Bronchus fibroblast of lung (primary cell): ENCODE measurements around the gene THAP8. TPM values are rescaled to one million over a fixed set of nuclear protein-coding genes. Genes with fewer than 3 reads are reported as not detected.

Source experiments
- total RNA-seq: library from RNA; depleted of rRNA; stranded (reverse); fragments of >200 nt; gene quantifications from 2 replicates; pipeline ENCODE4 v1.2.3, GENCODE V29; 2015

THAP8 gene
- total RNA-seq, result 7.6 and 7.7 TPM in 2 replicates

GRCh38 chr19:36054119-36054732 lies at the start of gene THAP8:
Gene THAP8, minus strand, starts transcription at chr19:36054285. Its CDS starts 68 bp downstream, at chr19:36054217.

DNA sequence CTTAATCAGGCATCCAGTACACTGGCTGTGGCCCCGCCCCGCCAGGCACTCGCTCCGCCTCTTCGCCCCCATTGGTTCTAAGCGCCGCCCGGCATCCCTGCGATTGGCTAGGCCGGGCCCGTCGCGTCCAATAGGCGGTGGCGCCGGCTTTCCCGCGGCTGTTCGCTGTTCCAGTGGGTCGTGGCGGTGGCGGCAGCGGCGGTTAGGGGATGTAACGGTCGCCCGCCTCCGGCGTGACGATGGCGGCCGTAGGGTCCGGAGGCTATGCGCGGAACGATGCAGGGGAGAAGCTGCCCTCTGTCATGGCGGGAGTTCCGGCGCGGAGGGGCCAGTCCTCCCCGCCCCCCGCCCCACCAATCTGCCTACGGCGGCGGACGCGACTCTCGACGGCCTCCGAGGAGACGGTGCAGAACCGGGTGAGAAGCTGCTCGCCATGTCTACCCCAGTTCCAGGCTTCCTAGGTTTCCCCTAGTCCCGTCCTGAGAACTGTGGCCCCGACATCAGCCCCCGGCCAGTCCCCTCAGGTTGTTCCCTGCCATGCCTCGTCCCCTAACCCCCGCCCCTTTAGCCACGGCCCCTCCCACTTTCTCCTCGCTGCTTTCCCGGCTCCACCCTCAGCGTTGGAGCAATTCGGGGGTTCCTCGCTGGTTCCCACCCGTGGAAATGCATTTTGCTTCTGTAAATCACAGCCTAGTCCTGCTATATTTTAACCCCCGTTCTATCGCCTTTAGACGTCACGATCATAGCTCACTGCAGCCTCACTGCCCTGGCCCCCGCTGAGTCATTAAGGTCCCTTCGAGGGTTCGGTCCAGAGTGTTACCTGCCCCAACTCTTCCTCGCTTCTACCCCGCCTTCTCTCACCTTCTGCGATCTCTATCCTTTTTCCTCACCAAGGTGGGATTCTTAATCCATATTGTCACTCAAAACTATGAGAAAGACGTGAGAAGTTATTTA lies 925 bp upstream of the THAP8 start, which contains the start of gene WDR62:
Gene WDR62 (plus strand): TSS at position 165 of the 954 bp plus-strand sequence. CDS start 75 bp downstream, at position 240.

GRCh38 chr19:36032251-36033104 lies 21.6 kb downstream of the THAP8 start, which contains the start of gene CLIP3:
Gene CLIP3, minus strand, starts transcription at chr19:36032873. Its CDS starts 516 bp downstream, at chr19:36032357.

GRCh38 chr19:36014012-36014924 lies 39.8 kb downstream of the THAP8 start, which contains the start of gene ALKBH6:
Gene ALKBH6, minus strand, starts transcription at chr19:36014213. Its CDS starts 816 bp downstream, at chr19:36013397.

DNA sequence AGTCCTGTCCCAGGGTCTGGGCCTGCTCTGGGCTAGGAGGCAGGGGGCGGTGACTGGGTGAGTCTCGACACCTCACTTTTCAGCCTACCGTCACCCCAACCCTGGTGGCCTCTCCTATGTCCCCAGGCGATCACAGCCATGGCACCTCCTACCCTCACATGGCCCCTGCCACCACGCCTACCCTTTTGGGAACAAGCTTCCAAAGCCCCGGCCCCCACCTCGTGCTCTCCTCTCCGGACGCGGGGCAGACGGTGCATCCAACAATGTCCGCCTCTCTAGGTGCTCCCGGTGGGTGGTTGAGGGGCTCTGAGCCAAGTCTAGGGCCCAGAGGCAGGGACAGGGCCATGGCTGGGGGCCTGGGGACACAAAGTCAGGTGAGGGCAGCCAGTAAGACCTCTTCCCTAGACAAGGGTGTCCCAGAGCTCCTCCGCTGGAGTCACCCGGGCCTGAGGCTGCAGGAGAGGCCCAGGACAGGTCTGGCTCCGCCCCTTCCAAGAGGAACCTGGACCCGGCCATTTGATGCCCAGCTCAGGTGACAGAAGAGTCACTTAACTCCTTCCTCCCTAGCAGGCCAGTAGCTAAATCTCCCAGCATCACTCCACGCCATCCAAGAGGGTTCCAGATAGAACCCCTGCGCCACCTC lies 45.6 kb downstream of the THAP8 start, which contains the start of gene SYNE4:
Gene SYNE4 (minus strand): TSS at position 478 of the 643 bp plus-strand sequence. CDS start 132 bp downstream, at position 346.

GRCh38 chr19:35995048-35995993 lies 58.8 kb downstream of the THAP8 start, which contains the start of gene SDHAF1:
Gene SDHAF1, plus strand, starts transcription at chr19:35995188. Its CDS starts 87 bp downstream, at chr19:35995275.

Other genes with a start within 250 kb of the THAP8 start
- not detected in 2 replicates for gene PRODH2, start 241.4 kb downstream of the THAP8 start, total RNA-seq
- not detected in 2 replicates for gene NPHS1, start 201.8 kb downstream of the THAP8 start, total RNA-seq
- under 0.01 TPM in 2 replicates for gene KIRREL2, start 197.4 kb downstream of the THAP8 start, total RNA-seq
- 2.4 and 5.9 TPM in 2 replicates for gene APLP1, start 185.7 kb downstream of the THAP8 start, total RNA-seq
- 3.0 and 3.4 TPM in 2 replicates for gene NFKBID, start 153.7 kb downstream of the THAP8 start, total RNA-seq
- not detected in 2 replicates for gene HCST, start 151.8 kb downstream of the THAP8 start, total RNA-seq
- gene TYROBP, start 146.0 kb downstream of the THAP8 start, total RNA-seq, result not detected in 2 replicates
- gene LRFN3, start 117.9 kb downstream of the THAP8 start, total RNA-seq, result 3.9 and 6.1 TPM in 2 replicates
- gene SDHAF1, start 59.1 kb downstream of the THAP8 start, total RNA-seq, result 20.0 and 20.5 TPM in 2 replicates
- 0.15 and 0.17 TPM in 2 replicates for gene SYNE4, start 45.5 kb downstream of the THAP8 start, total RNA-seq
- 23.7 and 29.6 TPM in 2 replicates for gene ALKBH6, start 40.1 kb downstream of the THAP8 start, total RNA-seq
- gene CLIP3, start 21.4 kb downstream of the THAP8 start, total RNA-seq, result 5.5 and 6.7 TPM in 2 replicates
- gene WDR62, start 612 bp upstream of the THAP8 start, total RNA-seq, result 12.2 and 12.9 TPM in 2 replicates
- not detected in 2 replicates for gene OVOL3, start 56.9 kb upstream of the THAP8 start, total RNA-seq
- 74.6 and 100 TPM in 2 replicates for gene POLR2I, start 60.6 kb upstream of the THAP8 start, total RNA-seq
- 422 and 426 TPM in 2 replicates for gene TBCB, start 61.2 kb upstream of the THAP8 start, total RNA-seq
- gene CAPNS1, start 85.8 kb upstream of the THAP8 start, total RNA-seq, result 402 and 424 TPM in 2 replicates
- gene COX7A1, start 98.2 kb upstream of the THAP8 start, total RNA-seq, result 6.6 and 13.5 TPM in 2 replicates
- 1.7 and 1.9 TPM in 2 replicates for gene ZNF565, start 160.4 kb upstream of the THAP8 start, total RNA-seq
- 50.8 and 67.6 TPM in 2 replicates for gene ZNF146, start 160.8 kb upstream of the THAP8 start, total RNA-seq